UCSD-AML1 (cell line): ENCODE data around the gene FAM171A1.
"Not testable (repeated sequence)": the region's sequence is repeated elsewhere in the genome, so short reads cannot be mapped to it uniquely, and the experiment has no call there.

Source experiments
- DNase-seq: peaks from one replicate; lab custom pipeline; 2025; ENCODE audit not compliant: unreplicated experiment; lab: John Stamatoyannopoulos, UW

The FAM171A1 gene

GRCh38 chr10:15370856-15371701 is at the start of gene FAM171A1:
FAM171A1 (minus strand) TSS chr10:15371289; CDS start chr10:15371052, 237 bp downstream.
- peak; percentile 36 for DNase-seq

GRCh38 chr10:15420858-15421257 is 49.8 kb upstream of the FAM171A1 start:
- DNase-seq = no peak

- no peak for DNase-seq
Observed at GRCh38 chr10:15419279-15419874, 48.3 kb upstream of the FAM171A1 start.

- no peak for DNase-seq
Observed at GRCh38 chr10:15416034-15416433, 44.9 kb upstream of the FAM171A1 start.

GRCh38 chr10:15411010-15411409 is 39.9 kb upstream of the FAM171A1 start:
- DNase-seq = no peak

GRCh38 chr10:15409350-15409749 is 38.3 kb upstream of the FAM171A1 start:
- not testable (repeated sequence) for DNase-seq

- no peak for DNase-seq
Observed at GRCh38 chr10:15408557-15408956, 37.5 kb upstream of the FAM171A1 start.

- no peak for DNase-seq
Observed at GRCh38 chr10:15405319-15405718, 34.2 kb upstream of the FAM171A1 start.

- no peak for DNase-seq
Observed at GRCh38 chr10:15401382-15401781, 30.3 kb upstream of the FAM171A1 start.

GRCh38 chr10:15400461-15400860 is 29.4 kb upstream of the FAM171A1 start:
- DNase-seq = not testable (repeated sequence)

GRCh38 chr10:15399060-15399661 is 28.1 kb upstream of the FAM171A1 start:
- no peak for DNase-seq

- no peak for DNase-seq
Observed at GRCh38 chr10:15395935-15396334, 24.8 kb upstream of the FAM171A1 start.

- DNase-seq = no peak
Observed at GRCh38 chr10:15393139-15393825, 22.2 kb upstream of the FAM171A1 start.

- no peak for DNase-seq
Observed at GRCh38 chr10:15391491-15391890, 20.4 kb upstream of the FAM171A1 start.

- not testable (repeated sequence) for DNase-seq
Observed at GRCh38 chr10:15388172-15388571, 17.1 kb upstream of the FAM171A1 start.

- DNase-seq = no peak
Observed at GRCh38 chr10:15387021-15387420, 15.9 kb upstream of the FAM171A1 start.

- DNase-seq = no peak
Observed at GRCh38 chr10:15385552-15386455, 14.7 kb upstream of the FAM171A1 start.

GRCh38 chr10:15381420-15381819 is 10.3 kb upstream of the FAM171A1 start:
- DNase-seq = no peak

- no peak for DNase-seq
Observed at GRCh38 chr10:15379078-15379477, 8.0 kb upstream of the FAM171A1 start.

- no peak for DNase-seq
Observed at GRCh38 chr10:15378569-15378968, 7.5 kb upstream of the FAM171A1 start.
